Measurements from ENCODE around the gene PLP2.
"Not testable (repeated sequence)": the region's sequence is repeated elsewhere in the genome, so short reads cannot be mapped to it uniquely, and the experiment has no call there.

PLP2 gene, protein sequence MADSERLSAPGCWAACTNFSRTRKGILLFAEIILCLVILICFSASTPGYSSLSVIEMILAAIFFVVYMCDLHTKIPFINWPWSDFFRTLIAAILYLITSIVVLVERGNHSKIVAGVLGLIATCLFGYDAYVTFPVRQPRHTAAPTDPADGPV

DNA sequence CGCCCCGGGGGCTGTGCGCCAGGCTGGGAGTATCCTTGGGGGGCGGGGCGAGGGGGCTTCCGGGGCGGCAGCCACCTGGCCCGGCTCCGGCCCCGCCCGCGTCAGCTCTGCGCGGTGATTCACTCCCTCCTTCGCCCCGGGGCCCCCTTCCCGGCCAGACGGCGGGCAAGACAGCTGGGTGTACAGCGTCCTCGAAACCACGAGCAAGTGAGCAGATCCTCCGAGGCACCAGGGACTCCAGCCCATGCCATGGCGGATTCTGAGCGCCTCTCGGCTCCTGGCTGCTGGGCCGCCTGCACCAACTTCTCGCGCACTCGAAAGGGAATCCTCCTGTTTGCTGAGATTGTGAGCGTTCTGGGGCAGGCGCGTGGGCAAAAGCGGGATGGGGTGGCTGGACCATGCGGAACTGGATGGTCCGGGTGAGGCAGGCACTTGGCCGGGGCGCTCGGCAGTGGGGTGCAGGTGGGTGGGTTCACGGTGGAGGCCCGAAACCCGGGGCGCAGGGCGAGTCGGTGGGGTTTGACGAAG is at the start of gene PLP2:
PLP2 (plus strand) TSS at position 147 of the 528 bp plus-strand sequence; CDS start at position 250, 103 bp downstream.
- no peak for DNase-seq

DNA sequence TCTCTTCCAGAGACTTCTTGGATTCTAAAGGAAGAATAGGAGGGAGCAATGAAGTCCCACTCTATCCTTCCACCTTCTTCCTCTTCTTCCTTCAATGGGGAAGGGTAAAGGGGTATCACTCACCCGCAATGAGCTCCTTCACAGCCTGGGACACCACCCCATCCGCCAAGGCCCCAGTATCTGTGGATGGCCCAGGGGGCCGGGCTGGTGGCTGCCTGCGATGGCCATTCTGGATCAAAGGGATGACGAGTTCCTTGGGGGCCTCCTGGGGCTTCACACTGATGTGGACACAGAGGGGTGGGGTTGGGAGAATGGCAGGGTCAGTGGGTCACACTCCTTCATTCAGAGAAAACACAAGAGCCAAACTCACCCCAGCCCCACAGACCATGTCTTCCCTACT is 49.2 kb upstream of the PLP2 start:
- no peak for DNase-seq

DNA sequence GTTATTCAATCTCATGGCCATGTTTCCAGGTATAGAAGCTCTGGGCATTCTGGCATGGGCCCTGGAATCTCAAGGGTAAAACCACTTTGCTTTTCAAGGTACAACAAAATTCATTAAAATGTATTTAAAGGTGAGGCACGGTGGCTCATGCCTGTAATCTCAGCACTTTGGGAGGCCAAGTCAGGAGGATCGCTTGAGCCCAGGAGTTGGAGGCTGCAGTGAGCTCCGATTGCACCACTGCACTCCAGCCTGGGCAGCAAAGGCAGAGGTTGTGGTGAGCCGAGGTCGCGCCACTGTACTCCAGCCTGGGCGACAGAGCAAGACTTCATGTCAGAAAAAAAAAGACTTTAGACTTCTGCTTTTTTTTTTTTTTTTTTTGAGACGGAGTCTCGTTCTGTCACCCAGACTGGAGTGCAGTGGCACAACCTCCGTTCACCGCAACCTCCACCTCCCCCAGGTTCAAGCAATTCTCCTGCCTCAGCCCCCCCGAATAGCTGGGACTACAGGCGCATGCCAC is 43.9 kb upstream of the PLP2 start:
- DNase-seq = not testable (repeated sequence)

DNA sequence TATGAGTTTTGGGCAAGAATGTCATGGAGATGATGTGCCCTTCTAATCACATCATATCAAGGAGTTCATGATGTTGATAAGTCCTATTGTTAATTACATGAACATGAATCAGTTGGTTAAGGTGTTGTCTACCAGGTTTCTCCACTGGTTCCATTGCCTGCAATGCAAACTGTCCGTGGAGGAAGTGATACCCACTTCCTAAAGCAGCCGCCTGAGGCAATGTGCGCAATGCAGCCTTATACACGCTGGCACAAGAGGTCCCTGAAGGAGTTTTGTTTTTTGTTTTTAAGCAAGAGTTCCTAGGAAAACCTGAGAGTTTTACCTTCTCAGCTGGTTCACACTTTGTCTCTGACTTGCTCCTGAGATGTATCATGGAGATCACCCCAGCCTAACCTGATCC is 42.3 kb upstream of the PLP2 start:
- no peak for DNase-seq

DNA sequence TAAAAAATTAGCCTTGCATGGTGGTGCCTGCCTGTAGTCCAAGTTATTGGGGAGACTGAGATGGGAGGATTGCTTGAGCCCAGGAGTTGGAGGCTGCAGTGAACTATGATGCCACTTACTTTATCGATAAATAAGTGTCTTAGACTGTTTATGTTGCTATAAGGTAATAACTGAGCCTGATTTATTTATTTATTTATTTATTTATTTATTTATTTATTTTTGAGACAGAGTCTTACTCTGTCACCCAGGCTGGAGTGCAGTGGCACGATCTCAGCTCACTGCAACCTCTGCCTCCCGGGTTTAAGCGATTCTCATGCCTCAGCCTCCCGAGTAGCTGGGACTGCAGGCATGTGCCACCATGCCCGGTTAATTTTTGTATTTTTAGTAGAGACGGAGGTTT is 39.4 kb upstream of the PLP2 start:
- DNase-seq = not testable (repeated sequence)

DNA sequence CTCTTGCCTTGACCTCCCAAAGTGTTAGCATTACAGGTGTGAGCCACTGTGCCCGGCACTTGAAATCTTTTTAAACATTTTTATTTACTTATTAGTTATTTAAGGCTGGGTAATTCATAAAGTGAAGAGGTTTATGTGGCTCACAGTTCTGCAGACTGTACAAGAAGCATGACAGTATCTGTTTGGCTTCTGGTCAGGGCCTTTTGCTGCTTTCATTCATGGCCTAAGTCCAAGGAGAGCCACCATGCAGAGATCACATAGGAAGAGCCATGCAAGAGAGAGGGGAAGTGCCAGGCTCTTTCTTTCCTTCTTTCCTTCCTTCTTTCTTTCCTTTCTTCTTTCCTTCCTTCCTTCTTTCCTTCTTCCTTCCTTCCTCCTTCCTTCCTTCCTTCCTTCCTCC is 37.9 kb upstream of the PLP2 start:
- no peak for DNase-seq

DNA sequence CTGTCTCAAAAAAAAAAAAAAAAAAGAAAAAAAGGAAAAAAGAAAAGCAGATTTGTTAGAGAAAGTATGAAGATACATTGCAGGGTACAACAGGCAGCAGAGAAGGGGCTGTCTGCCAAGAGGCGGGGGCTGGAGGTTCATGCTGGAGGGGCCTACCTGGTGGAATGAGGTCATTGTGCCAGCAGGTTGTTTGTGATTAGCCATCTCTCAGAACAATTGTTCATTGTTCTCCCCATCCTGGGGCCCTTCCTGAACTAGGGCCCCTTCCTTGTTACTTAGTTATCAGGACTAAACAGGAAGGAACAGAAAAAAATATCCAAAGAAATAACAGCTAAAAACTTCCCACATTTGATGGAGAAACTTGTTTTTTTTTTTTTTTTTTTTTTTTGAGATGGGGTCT is 34.2 kb upstream of the PLP2 start:
- DNase-seq = no peak

DNA sequence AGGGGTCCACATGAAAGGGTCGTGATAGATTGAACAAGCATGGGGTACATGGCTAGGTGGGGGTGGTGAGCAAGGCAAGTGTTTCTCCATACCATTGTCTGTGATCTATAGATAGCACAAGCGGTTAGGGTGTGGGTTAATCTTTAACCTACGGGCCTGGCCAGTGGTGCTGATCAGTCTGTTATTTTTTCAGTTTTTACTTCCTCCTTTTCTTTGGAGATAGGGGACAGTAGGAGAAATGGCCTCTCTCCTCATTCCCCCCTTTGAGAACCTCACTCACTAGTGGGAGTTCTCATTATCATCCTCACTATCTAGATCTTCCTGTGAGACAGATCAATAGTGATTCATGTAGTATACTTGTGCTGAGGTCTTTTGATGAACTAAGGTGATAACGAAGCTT is 32.0 kb upstream of the PLP2 start:
- no peak for DNase-seq

DNA sequence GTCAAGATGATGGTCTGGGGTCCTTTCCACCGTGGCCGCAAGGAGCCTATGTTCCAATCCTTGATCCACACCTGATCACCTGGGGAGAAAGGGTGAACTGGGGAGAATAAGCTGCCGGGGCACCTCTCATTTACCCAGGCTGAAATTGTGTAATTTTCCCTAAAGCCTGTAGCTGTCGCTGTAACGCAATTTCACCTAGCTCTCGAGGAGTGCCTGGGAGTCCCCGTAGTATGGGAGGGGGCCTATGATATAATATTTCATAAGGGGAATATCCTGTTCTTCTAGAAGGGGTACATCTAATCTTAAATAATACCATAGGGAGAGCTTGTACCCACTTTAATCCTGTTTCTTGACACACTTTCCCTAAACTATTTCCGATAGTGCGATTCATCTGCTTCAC is 29.4 kb upstream of the PLP2 start:
- peak; percentile 3 for DNase-seq

DNA sequence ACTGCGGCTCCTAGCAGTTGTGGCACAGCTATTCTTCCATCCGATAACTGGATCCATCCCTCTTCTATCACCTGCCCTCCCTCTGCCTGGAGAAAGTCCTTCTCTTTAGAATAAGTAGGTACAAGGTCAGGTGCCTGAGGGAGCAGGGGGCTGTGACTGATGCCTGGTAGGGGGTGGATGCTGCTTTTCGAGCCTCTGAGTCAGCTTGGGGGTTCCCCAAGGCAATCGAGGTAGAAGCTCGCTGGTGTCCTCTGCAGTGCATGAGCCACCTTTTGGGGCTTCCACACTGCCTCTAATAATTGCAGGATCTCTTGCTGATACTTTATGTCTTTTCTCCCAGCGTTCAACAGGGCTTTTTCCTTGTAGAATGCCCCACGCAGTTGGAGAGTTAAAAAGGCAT is 28.5 kb upstream of the PLP2 start:
- not testable (repeated sequence) for DNase-seq

DNA sequence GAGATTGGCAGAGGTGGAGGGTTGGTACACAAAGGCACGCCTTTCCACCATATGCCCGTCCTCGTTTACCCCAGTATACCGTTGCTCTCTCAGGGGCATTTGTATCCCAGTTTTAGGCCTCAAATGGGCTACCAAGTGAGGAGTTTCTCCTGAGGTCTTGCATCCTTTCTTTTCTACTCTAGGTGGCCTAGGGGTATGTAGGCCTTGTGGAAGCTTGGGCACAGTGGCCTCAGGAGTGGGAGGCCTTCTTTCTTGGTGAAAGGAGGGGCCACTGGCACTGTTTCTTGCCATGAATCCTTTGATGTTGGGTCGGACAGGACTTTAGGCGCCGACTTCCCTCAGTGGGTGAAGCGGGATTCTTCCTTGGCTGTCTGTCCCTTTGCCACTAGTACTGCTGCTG is 24.4 kb upstream of the PLP2 start:
- no peak for DNase-seq

DNA sequence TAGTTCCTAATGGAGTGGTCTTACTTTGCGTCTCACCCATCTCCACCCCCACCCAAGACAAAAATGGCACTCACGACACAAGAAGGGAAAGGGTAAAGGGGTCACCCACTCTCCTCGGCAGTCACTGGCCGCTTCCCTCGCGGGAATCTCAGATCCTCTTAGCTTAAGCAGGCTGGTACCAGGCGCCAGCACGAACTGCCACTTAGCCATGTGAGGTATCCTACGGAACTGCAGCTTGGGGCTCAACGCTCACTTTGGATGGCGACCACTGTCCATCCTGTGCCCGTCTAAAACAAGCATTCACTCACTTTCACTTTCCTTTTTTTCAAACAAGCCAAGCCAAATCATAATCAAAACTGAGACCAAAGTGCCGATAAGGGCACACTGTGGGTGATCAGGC is 23.8 kb upstream of the PLP2 start:
- DNase-seq = no peak

DNA sequence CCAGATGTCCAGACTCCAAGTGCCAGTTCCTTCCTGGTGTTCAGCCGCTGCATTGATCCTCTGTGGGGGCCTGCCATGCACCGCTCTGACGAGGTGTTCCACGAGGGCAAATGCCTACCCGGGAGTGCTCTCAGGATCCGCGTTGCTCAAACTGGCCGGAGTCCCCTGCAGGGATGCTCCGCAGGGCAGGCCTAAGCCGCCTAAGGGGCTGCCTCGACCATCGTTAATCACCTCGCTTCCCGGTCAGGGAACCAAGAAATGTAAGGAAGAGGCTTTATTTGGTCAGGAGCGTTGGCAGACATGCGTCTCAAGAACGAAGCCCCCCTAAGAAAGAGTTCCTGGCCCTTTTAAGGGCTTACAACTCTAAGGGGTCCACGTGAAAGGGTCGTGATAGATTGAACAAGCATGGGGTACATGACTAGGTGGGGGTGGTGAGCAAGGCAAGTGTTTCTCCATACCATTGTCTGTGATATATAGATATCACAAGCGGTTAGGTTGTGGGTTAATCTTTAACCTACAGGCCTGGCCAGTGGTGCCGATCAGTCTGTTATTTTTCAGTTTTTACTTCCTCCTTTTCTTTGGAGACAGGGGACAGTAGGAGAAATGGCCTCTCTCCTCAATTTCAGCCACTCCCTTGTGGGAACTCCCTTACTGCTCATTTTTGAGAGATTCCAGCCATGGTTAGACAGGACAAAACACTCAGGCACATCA is 23.2 kb upstream of the PLP2 start:
- not testable (repeated sequence) for DNase-seq

DNA sequence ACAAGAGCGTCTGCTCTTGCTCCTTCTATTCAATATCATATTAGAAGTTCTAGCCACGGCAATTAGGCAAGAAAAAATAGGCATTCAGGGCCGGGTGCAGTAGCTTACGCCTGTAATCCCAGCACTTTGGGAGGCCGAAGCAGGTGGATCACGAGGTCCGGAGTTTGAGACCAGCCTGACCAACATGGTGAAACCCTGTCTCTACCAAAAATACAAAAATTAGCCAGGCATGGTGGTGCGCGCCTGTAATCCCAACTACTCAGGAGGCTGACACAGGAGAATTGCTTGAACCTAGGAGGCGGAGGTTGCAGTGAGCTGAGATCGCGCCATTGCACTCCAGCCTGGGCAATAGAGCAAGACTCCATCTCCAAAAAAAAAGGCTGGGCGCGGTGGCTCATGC is 22.4 kb upstream of the PLP2 start:
- DNase-seq = not testable (repeated sequence)

DNA sequence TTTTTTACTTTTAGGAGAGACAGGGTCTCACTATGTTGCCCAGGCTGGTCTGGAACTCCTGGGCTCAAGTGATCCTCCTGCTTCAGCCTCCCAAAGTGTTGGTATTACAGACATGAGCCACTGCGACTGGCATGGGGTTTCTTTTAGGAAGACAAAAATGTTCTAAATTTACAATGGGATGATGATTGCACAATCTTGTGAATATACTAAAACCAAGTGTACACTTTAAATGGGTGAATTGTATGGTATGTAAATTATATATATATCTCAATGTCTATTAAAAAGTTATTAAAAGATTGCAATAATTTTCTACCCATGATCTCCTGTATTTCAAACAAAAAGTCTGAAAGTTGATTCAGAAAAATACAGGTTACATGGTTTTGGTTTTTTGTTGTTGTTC is 18.2 kb upstream of the PLP2 start:
- DNase-seq = no peak

DNA sequence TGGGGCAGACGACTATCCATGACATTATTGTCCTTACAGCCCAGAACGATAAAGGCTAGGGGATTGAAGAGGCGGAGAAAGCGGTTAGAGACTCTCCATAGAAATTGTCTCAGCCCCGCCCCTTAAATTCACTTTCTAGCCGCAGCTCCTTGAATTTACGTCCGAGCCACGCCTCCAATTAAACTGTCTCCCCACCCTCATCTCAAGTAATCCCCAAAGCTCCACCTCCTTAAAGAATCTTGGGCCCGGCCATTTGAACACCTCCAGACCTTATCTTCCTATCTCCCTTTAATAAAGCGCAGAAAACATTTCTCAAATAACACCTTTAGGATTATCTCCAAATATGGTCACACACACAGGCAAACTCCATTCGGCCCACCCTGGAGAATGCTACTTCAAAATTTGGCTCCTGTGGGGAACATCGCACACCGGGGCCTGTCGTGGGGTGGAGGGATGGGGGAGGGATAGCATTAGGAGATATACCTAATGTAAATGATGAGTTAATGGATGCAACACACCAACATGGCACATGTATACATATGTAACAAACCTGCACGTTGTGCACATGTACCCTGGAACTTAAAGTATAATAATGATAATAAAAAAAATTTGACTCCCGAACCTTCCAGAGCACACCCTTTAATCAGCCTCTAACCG is 16.3 kb upstream of the PLP2 start:
- no peak for DNase-seq

DNA sequence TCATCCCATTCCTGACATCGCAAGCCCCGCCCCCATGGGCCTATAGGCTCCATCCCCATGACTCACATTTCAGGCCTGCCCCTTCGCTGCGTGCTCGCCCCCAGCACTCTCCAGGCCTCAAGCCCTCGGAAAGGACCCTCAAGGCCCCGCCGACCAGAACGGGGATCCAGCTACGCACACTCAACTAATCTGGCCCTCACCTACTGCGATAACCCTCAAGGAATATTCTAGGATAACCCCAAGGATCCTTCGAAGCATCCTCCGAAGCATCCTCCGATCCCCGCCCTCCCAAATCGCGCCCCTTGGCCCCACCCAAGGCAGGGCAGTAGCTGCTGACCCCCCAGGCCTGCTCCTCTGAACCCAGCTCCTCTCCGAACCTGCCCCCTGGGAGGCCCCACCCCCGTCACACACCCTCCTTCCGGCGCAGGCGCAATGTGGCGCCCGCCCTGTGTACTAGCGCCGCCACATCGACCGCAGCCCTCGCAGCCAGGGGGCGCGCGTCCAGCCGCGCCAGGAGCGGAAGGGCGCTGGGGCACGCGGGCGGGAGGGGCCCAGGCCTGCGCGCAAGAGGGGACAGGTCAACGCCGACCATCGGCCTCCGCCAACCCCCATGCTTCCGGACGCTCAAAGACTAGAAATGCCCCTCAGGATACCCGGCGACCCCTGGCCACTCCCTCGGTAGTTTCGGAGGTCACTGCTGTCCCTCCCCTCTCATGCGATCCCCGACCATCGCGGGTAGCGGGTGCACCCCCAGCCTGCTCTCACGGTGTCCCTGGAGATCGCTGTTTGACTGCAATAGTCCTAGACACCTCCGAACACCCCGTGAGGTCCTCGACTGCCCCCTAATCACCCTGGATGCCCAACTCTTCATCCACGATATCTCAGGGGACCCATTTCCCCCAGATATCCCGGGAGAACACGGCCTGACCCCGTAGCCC is 15.5 kb upstream of the PLP2 start:
- DNase-seq = peak; percentile 87

DNA sequence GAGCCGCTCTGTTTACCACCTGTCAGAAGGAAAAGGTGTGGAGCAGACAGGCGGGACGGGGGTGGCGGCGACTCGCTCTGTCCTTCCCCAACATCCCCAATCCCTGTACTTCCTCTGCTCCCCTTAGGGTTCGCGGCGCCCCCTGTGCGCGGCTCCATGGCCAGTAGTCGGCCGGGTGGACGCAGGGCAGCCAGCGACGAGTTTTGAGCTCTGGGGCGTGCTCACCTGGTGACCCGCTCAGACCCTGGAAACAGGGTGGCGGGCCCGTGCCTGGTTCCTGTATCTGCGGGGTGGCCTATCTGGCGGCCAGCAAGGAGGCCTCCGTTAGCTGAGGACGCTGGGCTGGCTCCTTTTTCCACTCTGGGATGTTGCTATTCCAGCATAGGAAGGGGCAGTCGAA is 14.5 kb upstream of the PLP2 start:
- no peak for DNase-seq

DNA sequence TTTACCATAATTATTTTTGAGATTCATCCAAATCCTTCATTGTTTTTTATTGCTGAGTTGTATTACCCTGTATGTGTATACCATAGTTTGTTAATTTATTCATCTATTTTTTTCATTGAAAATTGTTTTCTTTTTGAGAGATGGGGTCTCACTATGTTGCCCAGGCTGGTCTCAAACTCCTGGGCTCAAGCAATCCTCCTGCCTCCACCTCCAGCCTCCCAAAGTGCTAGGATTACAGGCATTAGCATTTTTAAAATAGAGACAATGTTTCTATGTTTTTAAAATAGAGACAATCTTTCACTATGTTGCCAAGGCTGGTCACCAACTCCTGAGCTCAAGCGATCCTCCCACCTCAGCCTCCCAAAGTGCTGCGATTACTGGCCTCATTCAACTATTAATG is 10.8 kb upstream of the PLP2 start:
- DNase-seq = no peak

DNA sequence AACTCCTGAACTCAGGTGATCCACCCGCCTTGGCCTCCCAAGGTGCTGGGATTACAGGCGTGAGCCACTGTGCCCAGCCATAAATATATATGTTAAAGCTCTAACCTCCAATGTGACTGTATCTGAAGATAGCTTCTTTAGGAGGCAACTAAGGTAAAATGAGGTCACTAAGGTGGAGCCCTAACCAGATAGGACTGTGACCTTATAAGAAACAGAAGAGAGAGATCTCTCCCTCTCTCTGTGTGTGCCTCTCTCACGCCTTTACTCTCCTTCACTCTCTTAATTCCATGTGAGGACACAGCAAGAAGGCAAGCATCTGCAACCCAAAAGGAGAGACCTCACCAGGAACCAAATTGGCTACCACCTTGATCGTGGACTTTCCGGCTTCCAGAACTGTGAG is 10.1 kb upstream of the PLP2 start:
- DNase-seq = no peak

DNA sequence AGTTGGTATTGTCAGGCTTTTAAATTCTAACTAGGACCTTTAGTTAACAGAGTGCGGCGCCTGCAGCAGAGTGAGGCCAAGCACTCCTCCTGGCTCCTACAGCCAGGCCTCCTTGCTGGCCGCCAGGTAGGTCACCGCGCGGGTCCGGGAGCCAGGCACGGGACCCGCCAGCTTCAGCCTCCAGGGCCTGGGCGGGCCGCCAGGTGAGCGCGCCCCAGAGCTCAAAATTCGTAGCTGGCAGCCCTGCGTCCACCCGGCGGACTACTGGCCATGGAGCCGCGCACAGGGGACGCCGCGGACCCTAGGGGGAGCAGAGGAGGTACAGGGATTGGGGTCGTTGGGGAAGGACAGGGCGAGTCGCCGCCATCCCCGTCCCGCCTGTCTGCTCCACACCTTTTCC is 9.1 kb upstream of the PLP2 start, which contains the start of gene MAGIX:
MAGIX (plus strand) TSS at position 139 of the 400 bp plus-strand sequence; CDS start at position 271, 132 bp downstream.
- DNase-seq = no peak

DNA sequence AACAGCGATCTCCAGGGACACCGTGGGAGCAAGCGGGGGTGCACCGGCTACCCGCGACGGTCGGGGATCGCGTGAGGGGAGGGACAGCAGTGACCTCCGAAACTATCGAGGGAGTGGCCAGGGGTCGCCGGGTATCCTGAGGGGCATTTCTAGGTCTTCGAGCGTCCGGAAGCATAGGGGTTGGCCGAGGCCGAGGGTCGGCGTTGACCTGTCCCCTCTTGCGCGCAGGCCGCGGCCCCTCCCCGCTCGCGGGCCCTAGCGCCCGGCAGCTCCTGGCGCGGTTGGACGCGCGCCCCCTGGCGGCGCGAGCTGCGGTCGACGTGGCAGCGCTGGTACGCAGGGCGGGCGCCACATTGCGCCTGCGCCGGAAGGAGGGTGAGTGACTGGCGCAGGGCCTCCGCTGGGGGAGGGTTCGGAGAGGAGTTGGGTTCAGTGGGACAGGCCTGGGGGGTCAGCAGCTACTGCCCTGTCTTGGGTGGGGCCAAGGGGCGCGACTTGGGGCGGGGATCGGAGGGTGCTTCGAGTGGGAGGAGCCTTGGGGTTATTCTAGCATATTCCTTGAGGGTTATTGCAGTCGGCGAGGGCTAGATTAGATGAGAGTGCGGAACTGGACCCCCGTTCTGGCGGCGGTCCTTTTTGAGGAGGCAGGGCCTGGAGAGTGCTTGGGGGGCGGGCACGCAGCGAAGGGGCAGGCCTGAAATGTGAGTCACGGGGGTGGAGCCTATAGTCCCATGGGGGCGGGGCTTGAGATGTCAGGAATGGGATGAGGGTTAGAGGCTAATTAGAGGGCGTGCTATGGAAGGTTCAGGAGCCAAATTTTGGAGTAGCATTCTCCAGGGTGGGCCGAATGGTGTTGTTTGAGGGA is 7.9 kb upstream of the PLP2 start:
- peak; percentile 79 for DNase-seq
